Left colon (tissue), 2 donors: ENCODE measurements around the gene PCDHGC4. TPM values are rescaled to one million over a fixed set of nuclear protein-coding genes. Genes with fewer than 3 reads are reported as not detected.

Experiments used
- ATAC-seq: fragments of 200-7000 bp; cut with Tn5 transposase; one replicate; pipeline ENCODE4 v1.9.1; 2020; ENCODE audit warnings: mild to moderate bottlenecking, moderate library complexity
- DNase-seq, 2 donors: peaks; one replicate each; pipeline ENCODE4 v3.0.0-alpha.2; 2020
- intact Hi-C, 2 donors: fragments of 100-400 bp; cut with DNase I in 1 of 2; cut with micrococcal nuclease in 1 of 2; formaldehyde crosslinking; loops; one replicate each; pipeline versions ENCODE4 v1.11.2 to v1.14.0; 2022; cut with DNase I, micrococcal nuclease
- long read RNA-seq: library from polyadenylated mRNA; unstranded; transcript quantifications from one replicate; pipeline ENCODE4 v2.0.0, GENCODE V29; 2021
- total RNA-seq, 2 donors: library from RNA; stranded (reverse); fragmentation: NEBNext Ultra II Directional; extraction: Animal tissue kit (Norgen Biotek cat#: 25700); gene quantifications; one replicate each; pipeline ENCODE4 v1.2.1, GENCODE V29; 2021
- donor health status: DM: no; HTN: no; CAD: no.
- donor health status: DM: yes; HTN: yes; CAD: no.

PCDHGC4 gene
- total RNA-seq, result under 1 TPM; 0.64 to 0.92 TPM
- long read RNA-seq, result 0 reads

GRCh38 chr5:141484641-141485311, at the start of gene PCDHGC4:
PCDHGC4 (plus strand) TSS chr5:141485030; CDS start chr5:141485174, 144 bp downstream.
- no peak for DNase-seq
- peak; percentile 64 for ATAC-seq
- intact Hi-C loops, result no loop called here

- no peak for DNase-seq
- ATAC-seq, result no peak
- intact Hi-C loops, result no loop called here
These were observed 47.6 kb upstream of the PCDHGC4 start for GRCh38 chr5:141437221-141437620.

- intact Hi-C loops, result no loop called here
- ATAC-seq (no peak), DNase-seq (no peak)
These were observed 45.3 kb upstream of the PCDHGC4 start for GRCh38 chr5:141439411-141440141.

- intact Hi-C loops, result no loop called here
- DNase-seq, result no peak
- ATAC-seq, result no peak
These were observed 44.5 kb upstream of the PCDHGC4 start for GRCh38 chr5:141440341-141440740.

- intact Hi-C loops, result no loop called here
- ATAC-seq (no peak), DNase-seq (no peak)
These were observed 43.2 kb upstream of the PCDHGC4 start for GRCh38 chr5:141441571-141442170.

GRCh38 chr5:141465351-141465750, 19.5 kb upstream of the PCDHGC4 start:
- intact Hi-C loops, result no loop called here
- DNase-seq (no peak), ATAC-seq (no peak)

GRCh38 chr5:141475625-141476131, 9.2 kb upstream of the PCDHGC4 start, which contains the start of gene PCDHGC3:
PCDHGC3 (plus strand) TSS chr5:141475966; CDS start chr5:141476117, 151 bp downstream.
- ATAC-seq, result peak; percentile 96
- DNase-seq, result peak; percentile 86 to 93
- intact Hi-C loops, result loop anchor here in 1 of 2 donors (5.0 kb wide), 1 partner anchor 37 kb away; no protein-coding TSS in a partner anchor

GRCh38 chr5:141476132-141476911, 8.5 kb upstream of the PCDHGC4 start:
- ATAC-seq (peak; percentile 58), DNase-seq (peak; percentile 46 to 68)
- intact Hi-C loops, result loop anchor here in 1 of 2 donors (5.0 kb wide), 1 partner anchor 36 kb away; no protein-coding TSS in a partner anchor

- ATAC-seq, result no peak
- no peak for DNase-seq
- intact Hi-C loops, result loop anchor here in 1 of 2 donors (5.0 kb wide), 1 partner anchor 35 kb away; no protein-coding TSS in a partner anchor
These were observed 7.7 kb upstream of the PCDHGC4 start for GRCh38 chr5:141477044-141477575.

GRCh38 chr5:141477815-141478214, 7.0 kb upstream of the PCDHGC4 start:
- intact Hi-C loops, result loop anchor here in 1 of 2 donors (5.0 kb wide), 1 partner anchor 34 kb away; no protein-coding TSS in a partner anchor
- no peak for DNase-seq
- no peak for ATAC-seq

GRCh38 chr5:141478321-141478945, 6.4 kb upstream of the PCDHGC4 start:
- intact Hi-C loops, result loop anchor here in 1 of 2 donors (5.0 kb wide), 1 partner anchor 34 kb away; no protein-coding TSS in a partner anchor

GRCh38 chr5:141479776-141480175, 5.1 kb upstream of the PCDHGC4 start:
- intact Hi-C loops, result loop anchor here in 1 of 2 donors (5.0 kb wide), 1 partner anchor 33 kb away; no protein-coding TSS in a partner anchor
- no peak for ATAC-seq

More at GRCh38 chr5:141478321-141478945, 6.4 kb upstream of the PCDHGC4 start:
- peak; percentile 84 to 91 for DNase-seq
- ATAC-seq, result peak; percentile 68

GRCh38 chr5:141483902-141484301, 928 bp upstream of the PCDHGC4 start:
- DNase-seq (no peak), ATAC-seq (no peak)
- intact Hi-C loops, result no loop called here

More at GRCh38 chr5:141479776-141480175, 5.1 kb upstream of the PCDHGC4 start:
- DNase-seq, result no peak

GRCh38 chr5:141484310-141484640, 555 bp upstream of the PCDHGC4 start:
- intact Hi-C loops, result no loop called here
- no peak for ATAC-seq
- no peak for DNase-seq

- DNase-seq (no peak), ATAC-seq (peak; percentile 26)
- intact Hi-C loops, result no loop called here
These were observed 658 bp downstream of the PCDHGC4 start for GRCh38 chr5:141485321-141486055.

GRCh38 chr5:141486091-141486490, 1.3 kb downstream of the PCDHGC4 start:
- ATAC-seq (no peak), DNase-seq (no peak)
- intact Hi-C loops, result no loop called here

- ATAC-seq (no peak), DNase-seq (no peak)
- intact Hi-C loops, result no loop called here
These were observed 2.3 kb downstream of the PCDHGC4 start for GRCh38 chr5:141487131-141487530.
